Stimulated activated naive CD4-positive, alpha-beta T cell (primary cell): ENCODE measurements around the gene MRPL36.
"Not testable (repeated sequence)": the region's sequence is repeated elsewhere in the genome, so short reads cannot be mapped to it uniquely, and the experiment has no call there.

Experiments used
- DNase-seq, 6 experiments: peaks; one replicate each; lab custom pipeline; 2025; lab: John Stamatoyannopoulos, UW

MRPL36 gene

GRCh38 chr5:1796371-1797102 is 3.1 kb downstream of the MRPL36 start:
- DNase-seq = no peak

GRCh38 chr5:1795931-1796330 is 3.7 kb downstream of the MRPL36 start:
- no peak for DNase-seq

GRCh38 chr5:1795506-1795905 is 4.1 kb downstream of the MRPL36 start:
- no peak for DNase-seq

- DNase-seq = no peak
Observed at GRCh38 chr5:1794901-1795290, 4.7 kb downstream of the MRPL36 start.

- DNase-seq = no peak
Observed at GRCh38 chr5:1793966-1794900, 5.4 kb downstream of the MRPL36 start.

GRCh38 chr5:1793301-1793740 is 6.3 kb downstream of the MRPL36 start:
- no peak for DNase-seq

GRCh38 chr5:1792842-1793266 is 6.8 kb downstream of the MRPL36 start:
- DNase-seq = peak; percentile 33 to 73 (median 50)

- DNase-seq = no peak
Observed at GRCh38 chr5:1791176-1791575, 8.5 kb downstream of the MRPL36 start.

GRCh38 chr5:1789834-1790471 is 9.7 kb downstream of the MRPL36 start:
- no peak for DNase-seq

GRCh38 chr5:1789438-1789833 is 10.2 kb downstream of the MRPL36 start:
- not testable (repeated sequence) for DNase-seq

- no peak for DNase-seq
Observed at GRCh38 chr5:1788828-1789227, 10.8 kb downstream of the MRPL36 start.

- DNase-seq = no peak
Observed at GRCh38 chr5:1788200-1788599, 11.4 kb downstream of the MRPL36 start.

- no peak for DNase-seq
Observed at GRCh38 chr5:1787472-1788047, 12.1 kb downstream of the MRPL36 start.

- DNase-seq = no peak
Observed at GRCh38 chr5:1786621-1787471, 12.8 kb downstream of the MRPL36 start.

- no peak for DNase-seq
Observed at GRCh38 chr5:1785984-1786383, 13.7 kb downstream of the MRPL36 start.

GRCh38 chr5:1785062-1785461 is 14.6 kb downstream of the MRPL36 start:
- no peak for DNase-seq

GRCh38 chr5:1784197-1785050 is 15.2 kb downstream of the MRPL36 start:
- DNase-seq = no peak

- no peak for DNase-seq
Observed at GRCh38 chr5:1783216-1783554, 16.5 kb downstream of the MRPL36 start.

GRCh38 chr5:1782385-1783215 is 17.0 kb downstream of the MRPL36 start:
- no peak for DNase-seq
